HG02981 (cell line): Measurements from ENCODE around the gene TAC1.
"Not testable (repeated sequence)": the region's sequence is repeated elsewhere in the genome, so short reads cannot be mapped to it uniquely, and the experiment has no call there.

Experiments used
- ATAC-seq: cut with Tn5 transposase; IDR thresholded peaks from one replicate; pipeline ENCODE4 v1.9.1; 2021; ENCODE audit warnings: mild to moderate bottlenecking, moderate library complexity; ENCODE audit not compliant: unreplicated experiment

Gene TAC1

GRCh38 chr7:97731736-97732564 is at the start of gene TAC1:
TAC1 (plus strand) TSS chr7:97732086; CDS start chr7:97732613, 527 bp downstream.
- no peak for ATAC-seq

GRCh38 chr7:97685952-97686351 is 45.9 kb upstream of the TAC1 start:
- ATAC-seq: no peak

- ATAC-seq: no peak
These were observed 38.3 kb upstream of the TAC1 start for GRCh38 chr7:97693586-97693985.

- ATAC-seq: no peak
These were observed 37.5 kb upstream of the TAC1 start for GRCh38 chr7:97694355-97694754.

GRCh38 chr7:97697396-97697795 is 34.5 kb upstream of the TAC1 start:
- ATAC-seq: no peak

GRCh38 chr7:97722386-97722785 is 9.5 kb upstream of the TAC1 start:
- no peak for ATAC-seq

- ATAC-seq: no peak
These were observed 834 bp downstream of the TAC1 start for GRCh38 chr7:97732565-97733275.

- ATAC-seq: no peak
These were observed 1.6 kb downstream of the TAC1 start for GRCh38 chr7:97733276-97734161.

- no peak for ATAC-seq
These were observed 2.4 kb downstream of the TAC1 start for GRCh38 chr7:97734255-97734654.

GRCh38 chr7:97735075-97735474 is 3.2 kb downstream of the TAC1 start:
- ATAC-seq: no peak

GRCh38 chr7:97748482-97748881 is 16.6 kb downstream of the TAC1 start:
- no peak for ATAC-seq

GRCh38 chr7:97751566-97751965 is 19.7 kb downstream of the TAC1 start:
- ATAC-seq: no peak

GRCh38 chr7:97752215-97752614 is 20.3 kb downstream of the TAC1 start:
- no peak for ATAC-seq

- ATAC-seq: no peak
These were observed 25.9 kb downstream of the TAC1 start for GRCh38 chr7:97757824-97758223.

GRCh38 chr7:97770850-97771249 is 39.0 kb downstream of the TAC1 start:
- ATAC-seq: no peak

GRCh38 chr7:97771576-97771975 is 39.7 kb downstream of the TAC1 start:
- ATAC-seq: no peak

GRCh38 chr7:97772045-97772901 is 40.4 kb downstream of the TAC1 start:
- ATAC-seq: no peak

GRCh38 chr7:97786398-97786797 is 54.5 kb downstream of the TAC1 start:
- ATAC-seq: not testable (repeated sequence)
